ENCODE measurements around the gene CCDC88C.

DNA sequence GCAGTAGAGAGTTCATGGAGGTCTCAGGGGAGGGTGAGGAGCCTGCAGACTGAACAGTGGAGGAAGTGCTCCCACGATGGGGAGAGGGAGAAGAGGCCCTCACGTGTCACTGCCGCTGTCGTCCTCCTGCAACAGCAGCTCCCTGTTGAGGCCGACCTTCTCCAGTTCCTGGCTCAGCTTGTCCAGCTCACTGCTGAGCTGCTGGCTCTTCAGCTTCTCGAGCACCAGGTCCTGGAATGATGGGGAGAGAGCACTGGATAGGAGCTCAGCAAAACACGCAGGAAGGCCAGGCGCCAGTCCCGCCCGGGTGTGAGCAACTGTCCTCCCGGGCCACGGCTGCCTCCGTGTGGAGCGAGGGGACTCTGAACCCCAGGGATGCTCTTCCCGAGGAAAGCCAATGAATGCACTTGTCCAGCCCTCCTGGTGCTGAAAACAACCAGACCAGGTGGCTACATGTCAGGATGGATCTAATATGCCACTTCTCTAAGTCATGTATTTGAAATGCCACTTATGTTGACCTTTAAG lies 107.8 kb downstream of the CCDC88C start:
- TF ChIP-seq, protein P1, sequence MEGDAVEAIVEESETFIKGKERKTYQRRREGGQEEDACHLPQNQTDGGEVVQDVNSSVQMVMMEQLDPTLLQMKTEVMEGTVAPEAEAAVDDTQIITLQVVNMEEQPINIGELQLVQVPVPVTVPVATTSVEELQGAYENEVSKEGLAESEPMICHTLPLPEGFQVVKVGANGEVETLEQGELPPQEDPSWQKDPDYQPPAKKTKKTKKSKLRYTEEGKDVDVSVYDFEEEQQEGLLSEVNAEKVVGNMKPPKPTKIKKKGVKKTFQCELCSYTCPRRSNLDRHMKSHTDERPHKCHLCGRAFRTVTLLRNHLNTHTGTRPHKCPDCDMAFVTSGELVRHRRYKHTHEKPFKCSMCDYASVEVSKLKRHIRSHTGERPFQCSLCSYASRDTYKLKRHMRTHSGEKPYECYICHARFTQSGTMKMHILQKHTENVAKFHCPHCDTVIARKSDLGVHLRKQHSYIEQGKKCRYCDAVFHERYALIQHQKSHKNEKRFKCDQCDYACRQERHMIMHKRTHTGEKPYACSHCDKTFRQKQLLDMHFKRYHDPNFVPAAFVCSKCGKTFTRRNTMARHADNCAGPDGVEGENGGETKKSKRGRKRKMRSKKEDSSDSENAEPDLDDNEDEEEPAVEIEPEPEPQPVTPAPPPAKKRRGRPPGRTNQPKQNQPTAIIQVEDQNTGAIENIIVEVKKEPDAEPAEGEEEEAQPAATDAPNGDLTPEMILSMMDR (IDR thresholded peaks at IDR 0.05), result no peak
- no peak for TF ChIP-seq POLR2A (IDR thresholded peaks at IDR 0.05)
